ENCODE measurements around the gene CCDC47.
"Not testable (repeated sequence)": the region's sequence is repeated elsewhere in the genome, so short reads cannot be mapped to it uniquely, and the experiment has no call there.

The CCDC47 gene

DNA sequence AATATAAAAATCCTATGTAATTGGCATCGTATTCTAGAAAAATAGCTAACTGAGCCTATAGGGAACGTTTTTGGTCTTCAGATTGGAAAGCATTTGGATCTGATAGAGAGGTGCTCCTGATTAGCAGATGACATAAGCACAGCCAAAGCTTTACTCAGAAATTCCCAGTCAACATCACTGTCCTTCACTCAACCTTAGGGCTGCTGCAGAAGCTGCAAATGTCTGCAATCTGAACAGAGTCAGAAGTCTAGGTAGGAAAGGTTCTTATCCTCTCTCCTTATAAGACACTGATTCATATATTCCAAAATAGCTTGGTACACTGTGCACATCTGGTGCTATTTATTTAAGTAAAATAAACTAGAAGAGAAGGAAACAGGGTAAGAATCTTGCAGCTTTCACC is 51.0 kb downstream of the CCDC47 start:
- no peak for DNase-seq (ENCODE audit: low read depth)

DNA sequence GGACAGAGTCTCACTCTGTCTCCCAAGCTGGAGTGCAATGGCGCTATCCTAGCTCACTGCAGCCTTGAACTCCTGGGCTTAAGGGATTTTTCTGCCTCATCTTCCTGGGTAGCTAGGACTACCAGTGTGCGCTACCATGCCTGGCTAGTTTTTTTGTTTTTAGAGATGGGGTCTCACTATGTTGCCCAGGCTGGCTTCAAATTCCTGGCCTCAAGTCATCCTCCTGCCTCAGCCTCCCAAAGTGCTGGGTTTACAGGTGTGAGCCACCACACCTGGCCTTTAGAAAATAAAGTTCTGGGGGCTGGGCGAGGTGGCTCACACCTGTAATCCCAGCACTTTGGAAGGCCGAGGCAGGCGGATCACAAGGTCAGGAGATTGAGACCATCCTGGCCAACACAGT is 53.2 kb downstream of the CCDC47 start:
- not testable (repeated sequence) for DNase-seq (ENCODE audit: low read depth)

DNA sequence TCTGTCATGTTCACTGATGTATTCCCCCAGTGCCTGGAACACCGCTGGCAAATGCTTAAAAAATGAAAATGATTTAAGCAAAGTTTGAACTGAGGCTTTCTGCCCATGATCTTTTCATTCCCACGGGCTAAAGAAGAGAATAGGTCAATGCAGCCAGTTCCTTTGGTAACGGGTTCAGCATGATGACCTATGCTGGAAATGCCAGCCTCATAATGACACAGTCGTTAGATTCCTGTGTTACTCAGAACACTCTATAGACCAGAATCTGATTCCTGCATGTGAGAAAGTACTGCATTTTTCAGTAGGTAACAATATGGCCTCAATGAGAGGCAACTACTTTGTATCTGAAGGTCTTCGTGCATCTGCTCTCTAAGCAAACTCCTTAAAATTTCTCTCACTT is 54.4 kb downstream of the CCDC47 start:
- no peak for DNase-seq (ENCODE audit: low read depth)

DNA sequence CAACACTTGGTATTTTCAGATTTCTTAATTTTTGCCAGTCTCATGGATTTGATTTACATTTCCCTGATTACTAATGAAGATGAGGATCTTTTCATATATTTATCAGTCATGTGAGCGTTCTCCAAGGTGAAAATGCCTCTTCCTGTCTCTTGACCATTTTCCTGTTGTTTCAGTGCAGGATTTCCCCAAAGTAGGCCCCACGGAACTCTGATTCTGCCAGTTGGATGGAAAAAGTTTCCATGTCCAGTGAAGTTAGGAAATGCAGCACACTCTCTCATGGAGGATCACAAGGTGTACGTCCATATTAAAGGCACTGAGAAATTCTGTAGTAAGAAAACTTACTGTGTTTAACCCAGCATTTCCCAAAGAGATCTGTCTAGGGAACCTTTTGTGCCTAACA is 57.0 kb downstream of the CCDC47 start:
- DNase-seq (ENCODE audit: low read depth), result no peak

DNA sequence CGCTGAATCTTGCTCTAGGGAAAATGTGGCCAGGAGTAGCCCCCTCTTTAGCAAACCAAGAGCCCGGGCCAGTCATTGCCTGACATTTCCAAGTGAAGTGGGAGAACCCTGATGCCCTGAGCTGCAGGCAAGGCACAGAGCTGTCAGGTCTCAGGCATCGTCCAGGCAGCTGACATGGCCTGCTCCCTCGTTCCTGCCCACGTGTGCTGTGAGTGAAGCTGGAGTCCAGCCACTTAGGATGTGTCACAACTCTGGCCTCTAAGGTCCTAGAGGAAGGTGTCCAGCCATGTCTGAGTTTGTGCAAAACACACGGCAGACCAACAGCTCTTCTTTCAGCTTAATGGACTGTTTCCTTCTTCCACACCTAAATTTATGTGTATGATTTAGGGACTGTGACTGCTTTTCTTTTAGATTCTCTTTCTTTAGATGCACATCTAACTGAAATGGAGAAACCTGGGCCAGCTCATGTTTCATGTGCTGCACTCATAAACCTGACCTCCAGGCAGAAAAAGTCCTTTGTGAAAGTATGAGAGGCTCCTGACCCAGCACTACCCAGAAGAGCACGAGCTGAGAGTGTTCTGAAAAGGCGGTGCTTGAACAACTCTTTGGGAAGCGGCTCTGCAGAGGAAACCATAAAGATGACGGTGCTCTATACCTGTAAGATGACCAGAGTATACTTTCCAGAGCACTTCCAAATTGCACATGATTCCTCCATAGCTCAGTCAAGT is 58.7 kb downstream of the CCDC47 start:
- no peak for DNase-seq (ENCODE audit: low read depth)

DNA sequence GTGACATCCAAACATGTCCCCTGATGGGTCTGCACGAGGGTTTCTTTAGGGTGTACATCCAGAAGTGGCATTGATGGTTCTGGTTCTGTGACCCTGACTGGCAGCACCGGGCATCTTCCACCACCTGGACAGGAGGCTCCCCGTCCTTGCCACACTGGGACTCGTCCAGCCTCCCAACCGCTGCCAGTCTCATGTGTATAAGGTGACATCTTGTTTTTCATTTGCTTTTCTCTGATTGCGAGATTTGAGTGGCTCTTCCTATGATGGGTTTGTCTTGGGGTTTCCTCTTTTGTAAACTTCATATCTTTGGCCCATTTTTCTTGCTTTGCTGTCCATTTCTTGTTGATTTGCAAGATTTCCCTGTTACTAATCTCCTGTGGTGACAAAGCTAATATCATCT is 64.3 kb downstream of the CCDC47 start:
- no peak for DNase-seq (ENCODE audit: low read depth)

DNA sequence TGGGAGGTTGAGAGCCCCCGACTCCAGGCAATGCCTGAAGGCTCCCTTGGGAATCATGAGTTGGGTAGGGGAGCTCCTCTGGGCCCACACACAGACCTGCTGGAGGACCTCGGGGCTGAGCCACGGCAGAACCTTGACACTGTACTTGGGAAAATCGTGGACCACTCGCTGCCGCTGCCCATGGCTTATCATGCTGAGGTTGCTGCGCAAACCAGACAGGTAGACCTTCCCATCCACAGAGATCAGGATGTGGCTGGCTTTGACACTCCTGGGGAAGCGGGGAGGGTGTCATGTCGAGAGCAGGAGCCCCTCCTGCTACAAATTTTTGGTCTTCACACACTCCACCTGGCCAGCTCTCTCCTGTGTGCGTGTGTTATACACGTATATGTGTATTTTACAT is 66.2 kb downstream of the CCDC47 start:
- no peak for DNase-seq (ENCODE audit: low read depth)

DNA sequence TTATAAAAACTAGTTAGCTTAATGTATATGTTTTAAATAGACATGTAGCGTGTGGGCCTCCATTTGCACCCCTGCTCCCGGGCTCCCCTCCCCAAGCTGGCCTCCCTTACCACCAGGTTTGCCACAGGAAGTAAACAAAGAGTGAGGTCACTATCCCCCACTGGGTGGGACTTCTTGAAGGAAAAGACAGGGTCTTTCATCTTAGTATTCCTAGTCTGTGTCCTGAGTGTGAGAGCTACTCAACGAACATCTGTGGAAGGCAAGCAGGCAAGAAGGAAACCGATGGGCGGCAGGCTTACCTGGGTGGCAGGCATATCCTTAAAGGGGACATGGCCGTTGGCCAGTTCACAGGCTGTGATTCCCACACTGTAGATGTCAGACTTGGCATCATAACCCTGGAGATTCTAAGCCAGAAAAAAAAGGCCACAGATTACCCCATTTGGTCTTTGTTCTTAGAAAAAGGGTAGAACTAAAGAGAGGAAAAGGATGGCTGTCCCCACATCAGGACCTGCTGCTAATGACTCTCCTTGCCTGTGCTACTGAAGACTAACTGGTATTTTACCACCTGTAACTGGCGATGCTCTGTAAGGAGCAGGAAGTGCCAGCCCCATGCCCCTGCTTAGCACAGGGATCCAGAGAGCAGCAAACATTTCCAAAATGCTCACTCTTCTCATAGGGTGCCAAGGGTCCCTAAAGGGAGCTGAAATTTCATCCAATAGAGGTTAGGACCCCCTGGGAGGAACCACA is 66.9 kb downstream of the CCDC47 start:
- DNase-seq (ENCODE audit: low read depth), result no peak

DNA sequence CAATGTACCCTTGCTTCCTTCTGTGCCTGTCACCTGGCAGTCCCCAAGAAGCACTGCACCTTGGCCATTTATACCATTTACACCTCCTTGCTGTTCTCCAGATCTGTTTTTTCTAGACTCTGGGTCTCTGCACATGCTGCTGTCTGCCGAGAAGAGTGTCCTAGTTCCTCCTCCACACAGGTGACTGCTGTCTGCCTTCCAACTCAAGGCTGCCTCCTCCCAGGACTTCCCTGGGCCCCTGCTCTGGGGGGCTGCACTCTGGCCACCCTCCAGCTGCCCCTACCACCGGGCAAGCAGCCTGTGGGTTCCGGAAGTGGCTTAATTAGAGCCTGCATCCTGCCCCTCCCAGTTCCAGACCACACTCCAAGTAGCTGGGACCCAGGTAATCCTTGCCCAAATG is 67.7 kb downstream of the CCDC47 start:
- no peak for DNase-seq (ENCODE audit: low read depth)

DNA sequence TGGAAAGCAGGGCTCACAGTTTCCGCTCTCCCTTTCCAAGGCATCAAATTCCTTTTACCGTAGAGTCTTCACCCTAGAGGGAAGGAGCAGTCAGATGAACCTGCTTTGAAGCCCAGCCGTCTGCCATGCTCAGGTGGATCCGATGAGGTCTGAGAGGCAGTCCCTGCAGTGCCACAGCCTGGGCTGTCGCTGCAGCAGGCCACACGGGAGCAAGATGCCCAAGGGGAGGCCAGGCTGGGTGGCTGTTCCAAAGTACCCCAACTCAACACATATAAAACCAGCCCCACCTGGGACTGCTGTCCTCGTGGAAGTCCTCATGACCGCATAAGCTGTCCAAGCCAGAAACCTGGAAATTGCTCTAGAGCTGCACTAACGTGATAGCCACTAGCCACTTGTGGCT is 68.6 kb downstream of the CCDC47 start:
- no peak for DNase-seq (ENCODE audit: low read depth)

DNA sequence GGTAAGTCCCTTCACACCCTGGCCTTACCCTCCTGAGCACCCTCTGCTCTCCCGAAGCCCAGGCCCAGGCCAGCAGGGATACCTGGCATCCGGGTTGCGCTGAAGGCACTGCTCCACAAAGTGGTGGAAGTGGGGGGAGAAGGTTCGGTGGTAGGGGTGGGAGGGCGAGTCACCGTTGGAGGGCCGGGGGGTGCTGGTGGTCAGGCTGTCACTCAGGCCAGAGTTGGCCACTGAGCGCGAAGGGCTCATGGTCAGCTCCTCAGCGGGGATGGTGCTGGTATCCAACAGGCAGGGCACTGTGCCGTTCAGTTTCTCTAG is 69.2 kb downstream of the CCDC47 start:
- no peak for DNase-seq (ENCODE audit: low read depth)

DNA sequence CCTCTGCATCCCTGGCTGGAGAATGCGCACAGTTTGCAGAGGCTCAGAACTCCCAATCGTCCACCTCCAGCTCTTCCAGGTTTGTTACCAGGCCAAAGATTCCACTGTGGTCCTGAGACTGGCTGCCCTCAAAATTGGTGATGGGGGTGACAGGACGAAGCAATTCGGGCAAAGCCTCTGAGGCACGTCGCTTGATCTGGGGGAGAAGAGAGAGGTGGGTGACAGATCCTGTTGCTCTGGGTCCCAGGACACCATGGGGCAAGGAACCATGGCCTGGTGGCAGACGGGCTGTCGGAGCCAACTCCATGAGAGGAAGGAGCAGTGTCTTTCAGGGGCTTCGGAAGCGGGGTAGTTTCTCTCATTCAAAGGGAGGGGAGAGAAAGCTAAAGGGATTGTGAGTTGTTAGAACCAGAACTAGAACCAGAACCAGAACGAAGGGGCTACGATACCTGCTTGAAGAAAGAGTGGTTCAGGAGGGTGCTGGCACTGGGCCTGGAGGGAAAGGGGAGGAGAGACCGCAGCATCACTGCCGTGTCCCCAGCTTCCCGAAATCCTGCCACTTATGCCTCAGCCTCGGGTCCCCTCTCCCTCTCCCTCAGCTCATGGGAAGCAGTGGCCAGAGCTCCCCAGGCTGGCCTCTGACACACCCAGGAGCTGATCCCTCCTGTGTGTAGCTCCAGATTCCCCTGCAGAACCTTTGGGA is 69.7 kb downstream of the CCDC47 start:
- DNase-seq (ENCODE audit: low read depth), result no peak

DNA sequence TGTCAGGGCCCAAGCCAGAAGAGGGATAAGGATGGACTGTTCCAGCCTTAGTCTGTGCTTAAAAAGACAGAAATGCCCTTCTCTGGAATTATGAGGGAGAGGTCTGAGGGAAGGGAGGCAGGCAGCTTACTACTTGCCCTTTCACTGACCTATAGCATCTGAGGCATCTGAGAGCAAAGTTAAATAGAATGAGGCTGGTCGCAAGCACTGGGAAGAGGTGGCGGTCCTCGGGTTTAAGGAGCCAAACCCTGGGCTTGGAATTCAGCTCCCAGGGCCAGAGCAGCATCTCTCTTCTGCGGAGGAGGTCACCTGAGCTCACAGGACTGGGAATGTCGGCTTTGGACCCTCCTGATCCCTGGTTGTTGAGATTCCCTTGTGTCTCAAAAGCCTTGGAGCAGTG is 70.4 kb downstream of the CCDC47 start:
- no peak for DNase-seq (ENCODE audit: low read depth)

DNA sequence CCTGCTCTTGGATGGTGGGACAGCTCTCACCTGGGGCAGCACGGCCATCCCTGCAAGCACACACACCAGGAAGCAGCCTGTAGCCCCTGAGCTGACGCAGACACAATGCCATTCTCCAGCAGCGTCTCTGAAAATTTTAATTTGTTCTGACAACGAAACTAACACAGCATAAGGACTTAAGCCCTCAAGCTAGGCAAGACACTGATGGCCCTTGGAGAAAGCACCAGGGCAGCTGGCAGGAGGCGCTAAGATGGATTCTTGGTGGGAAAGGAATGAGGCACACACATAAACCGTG is 70.7 kb downstream of the CCDC47 start:
- no peak for DNase-seq (ENCODE audit: low read depth)

DNA sequence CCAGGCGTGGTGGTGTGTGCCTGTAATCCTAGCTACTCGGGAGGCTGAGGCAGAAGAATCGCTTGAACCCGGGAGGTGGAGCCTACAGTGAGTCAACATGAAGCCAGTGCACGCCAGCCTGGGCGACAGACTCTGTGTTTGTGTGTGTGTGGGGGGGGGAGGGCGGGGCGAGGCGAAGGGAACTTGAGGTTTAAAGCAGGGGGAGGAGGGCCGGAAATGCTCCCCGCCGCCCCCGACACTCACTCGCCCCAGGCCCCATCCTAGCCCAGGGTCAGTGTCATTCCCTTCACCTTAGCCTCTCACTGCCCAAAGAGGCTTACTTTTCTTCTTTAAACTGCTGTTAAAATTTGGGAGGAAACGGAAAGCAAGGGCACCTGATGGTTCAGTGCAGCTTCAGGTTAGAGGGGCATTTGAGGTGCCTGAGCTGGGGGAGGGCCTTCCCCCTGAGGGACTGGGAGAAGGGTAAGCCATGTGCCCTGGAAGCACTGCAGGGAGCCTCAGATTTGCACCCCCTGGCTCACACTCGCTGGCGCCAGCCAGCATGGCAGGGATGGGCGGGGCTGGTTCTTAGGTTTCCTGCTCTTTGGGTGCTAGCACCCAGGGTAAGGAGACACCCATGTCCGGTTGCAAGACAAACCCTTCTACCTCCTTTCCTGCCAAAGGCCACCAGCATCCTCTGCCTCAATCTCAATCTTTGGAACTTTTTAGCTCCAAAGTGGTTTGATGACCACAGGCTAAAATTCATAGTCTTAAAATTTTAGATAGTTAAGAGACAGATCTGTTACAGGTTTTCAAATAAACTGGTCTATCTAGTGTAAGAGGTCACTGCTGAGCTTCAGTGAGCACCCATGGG is 71.3 kb downstream of the CCDC47 start:
- no peak for DNase-seq (ENCODE audit: low read depth)

DNA sequence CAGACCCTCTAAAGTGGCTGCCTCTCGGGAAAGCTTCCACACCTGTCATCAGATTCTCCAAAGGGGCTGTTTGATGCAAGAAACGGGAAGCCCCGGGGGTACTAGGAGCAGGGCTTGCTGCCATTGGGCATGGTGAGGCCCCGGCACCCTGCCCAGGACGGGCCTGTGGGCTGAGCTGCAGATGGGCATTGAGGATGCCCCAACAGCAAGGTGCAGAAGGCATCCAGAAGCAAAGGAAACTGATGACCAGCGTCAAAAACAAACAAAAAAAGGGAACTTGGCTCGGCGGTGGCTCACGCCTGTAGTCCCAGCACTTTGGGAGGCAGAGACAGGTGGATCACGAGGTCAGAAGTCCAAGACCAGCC is 72.0 kb downstream of the CCDC47 start:
- no peak for DNase-seq (ENCODE audit: low read depth)

DNA sequence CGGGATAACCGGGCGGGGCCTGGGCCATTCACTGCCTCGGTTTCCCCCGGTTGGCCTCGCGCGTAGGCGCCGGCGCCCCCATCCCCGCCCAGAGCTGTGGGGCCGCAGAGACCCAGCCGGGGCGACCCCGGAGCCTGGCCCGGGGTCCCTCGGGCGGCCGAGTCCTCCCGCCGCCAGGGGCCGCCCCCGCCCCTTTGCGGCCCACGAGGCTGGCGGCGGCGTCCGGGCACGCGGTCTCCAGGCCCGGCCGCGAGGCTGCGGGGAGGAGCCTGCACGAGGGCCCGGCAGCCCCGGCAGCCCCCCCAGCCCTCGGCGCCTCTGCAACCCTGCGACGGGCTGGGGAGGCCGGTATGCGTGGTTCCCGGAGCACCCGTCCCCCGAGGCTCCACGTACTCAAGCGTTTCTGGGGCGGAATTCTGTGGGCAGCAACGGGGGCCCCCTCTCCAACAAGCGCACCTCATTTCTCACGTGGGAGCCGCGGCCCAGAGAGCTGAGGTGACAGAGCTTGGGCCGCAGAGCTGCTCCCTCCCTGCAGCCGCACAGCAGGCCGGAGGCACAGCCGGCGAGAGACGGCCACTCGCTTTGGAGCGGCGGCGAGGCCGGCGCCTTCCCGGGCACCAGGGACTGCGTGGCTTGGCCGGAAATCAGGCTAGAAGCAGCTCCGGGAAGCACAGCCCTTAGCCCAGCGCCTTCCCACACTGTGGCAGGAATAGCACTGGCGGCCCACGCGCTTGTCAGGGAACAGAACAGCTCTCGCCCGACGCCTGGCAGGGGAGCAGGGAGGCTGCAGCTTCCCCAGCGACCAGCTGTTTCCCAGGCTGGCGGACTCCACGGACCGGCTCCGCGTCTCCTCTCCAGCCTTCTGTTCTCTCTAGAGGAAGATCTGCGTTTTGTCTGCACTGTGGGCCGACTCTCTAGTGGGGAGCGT is 72.6 kb downstream of the CCDC47 start:
- DNase-seq (ENCODE audit: low read depth), result peak; percentile 49

DNA sequence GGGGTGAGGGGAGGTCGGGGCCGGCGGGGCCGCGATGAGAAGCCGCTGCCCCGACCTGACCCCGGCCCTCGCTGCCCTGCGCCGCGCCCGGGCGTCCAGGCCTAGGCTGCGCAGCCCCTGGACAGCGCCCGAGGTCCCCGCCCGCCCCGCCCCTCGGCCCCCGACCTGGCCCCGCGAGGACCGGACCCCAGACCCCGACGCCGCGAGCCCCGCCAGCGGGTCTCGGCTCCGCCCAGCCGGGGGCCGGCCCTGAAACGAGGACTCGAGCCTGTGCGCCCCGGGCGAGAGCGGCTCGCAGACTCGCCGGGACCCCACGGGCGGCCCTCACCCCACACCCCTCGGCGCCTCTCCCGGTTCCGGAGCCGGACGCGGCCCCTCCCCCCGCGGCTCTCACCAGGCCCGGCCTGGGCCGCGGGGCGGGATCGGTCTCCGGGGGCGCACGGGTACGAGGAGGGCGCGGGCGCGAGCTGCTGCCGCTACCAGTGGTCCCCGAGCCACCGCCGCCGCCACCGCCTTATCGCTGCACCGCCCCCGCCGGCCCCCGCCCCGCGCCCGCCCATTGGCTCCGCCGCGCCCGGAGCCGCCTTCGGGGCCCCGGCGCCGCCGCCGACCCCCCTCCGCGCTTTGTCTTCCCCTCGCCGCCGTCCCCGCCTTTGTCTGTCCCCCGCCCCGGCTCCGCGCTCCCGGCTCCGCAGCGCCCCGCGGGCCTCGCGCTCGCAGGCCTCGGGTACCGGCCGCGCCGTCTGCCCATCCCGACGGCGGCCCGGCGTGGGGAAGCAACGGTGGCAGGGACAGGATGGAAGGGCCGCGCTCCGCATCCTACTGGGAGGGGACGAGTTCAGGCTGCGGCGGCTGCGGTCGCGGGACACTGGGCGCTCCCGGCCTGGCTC is 73.5 kb downstream of the CCDC47 start, which contains the start of gene LIMD2:
Gene LIMD2 (minus strand): TSS at position 488 of the 890 bp plus-strand sequence. CDS start 827 bp downstream, outside the sequence.
- DNase-seq (ENCODE audit: low read depth), result no peak

DNA sequence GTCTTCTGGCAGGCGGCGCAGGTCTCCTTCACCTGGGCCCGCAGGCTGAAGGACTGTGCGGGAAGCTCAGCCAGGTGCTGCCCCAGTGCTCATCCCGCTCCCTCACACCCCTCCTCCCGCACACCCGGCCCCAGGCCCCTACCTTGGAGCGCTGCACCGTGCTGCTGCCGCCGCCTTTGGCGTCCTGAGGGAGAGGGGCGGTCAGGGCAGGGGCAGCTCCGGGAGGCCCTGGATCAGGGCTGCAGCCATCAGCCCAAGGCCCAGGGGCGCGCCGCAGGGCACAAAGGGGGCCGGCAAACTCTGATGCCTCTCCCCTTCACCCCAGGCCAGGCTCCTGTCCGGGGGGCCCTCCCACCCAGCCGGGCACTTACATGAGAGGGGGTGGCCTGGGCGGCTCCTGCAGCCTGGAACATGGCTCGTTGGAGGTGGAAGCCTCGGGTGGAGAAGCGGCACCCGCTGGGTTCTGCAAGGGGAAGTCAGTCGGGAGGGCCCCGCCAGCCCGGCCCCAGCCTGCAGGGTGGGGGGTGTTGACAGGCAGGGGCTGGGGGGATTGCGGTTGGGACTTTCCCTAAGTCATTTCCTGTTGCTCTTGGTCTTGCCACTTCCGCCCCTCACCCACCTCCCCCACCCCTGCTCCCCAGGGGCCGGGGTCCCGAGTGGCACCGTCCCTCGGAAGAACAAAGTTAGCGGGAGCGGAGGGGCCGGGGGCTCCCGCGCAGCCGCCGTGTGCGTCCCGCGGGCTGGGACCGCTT is 74.3 kb downstream of the CCDC47 start:
- DNase-seq (ENCODE audit: low read depth), result no peak
